SK-N-SH treated with all-trans-retinoic acid at 6 μM for 48 hours (cell line): ENCODE results near the gene HAAO.

Experiments used
- ATAC-seq: fragments of 200-7000 bp; cut with Tn5 transposase; 3 replicates; pipeline ENCODE4 v1.9.1; 2020; ENCODE audit warnings: mild to moderate bottlenecking, moderate library complexity
- ARNTL ChIP-seq: fragments of 450-650 bp; formaldehyde crosslinking; IDR thresholded peaks from 2 replicates; pipeline ENCODE4 v1.5.0; 2020; ENCODE audit warnings: low read depth, mild to moderate bottlenecking, moderate library complexity, borderline replicate concordance
- BACH2 ChIP-seq: fragments of 250-450 bp; sonication (Bioruptor Pico); IDR thresholded peaks from 2 replicates; pipeline ENCODE4 v1.9.0; 2021; ENCODE audit warnings: mild to moderate bottlenecking, borderline replicate concordance
- CSDC2 ChIP-seq: fragments of 250-450 bp; sonication (Bioruptor Pico); IDR thresholded peaks from 2 replicates; pipeline ENCODE4 v1.5.0; 2020; ENCODE audit warnings: mild to moderate bottlenecking, moderate library complexity
- ESRRG ChIP-seq: fragments of 250-450 bp; sonication (Bioruptor Pico); IDR thresholded peaks from 2 replicates; pipeline ENCODE4 v1.6.1; 2021; ENCODE audit warnings: mild to moderate bottlenecking
- ISL1 ChIP-seq: fragments of 250-450 bp; sonication (Bioruptor Pico); IDR thresholded peaks from 2 replicates; pipeline ENCODE4 v2.1.2; 2022; ENCODE audit warnings: mild to moderate bottlenecking, moderate library complexity
- OSR1 ChIP-seq: fragments of 250-450 bp; sonication (Bioruptor Pico); IDR thresholded peaks from 2 replicates; pipeline ENCODE4 v1.8.0; 2022; ENCODE audit warnings: moderate library complexity, mild to moderate bottlenecking, inconsistent platforms
- PPARA ChIP-seq: fragments of 250-450 bp; sonication (Bioruptor Pico); IDR thresholded peaks from 2 replicates; pipeline ENCODE4 v1.5.0; 2020; ENCODE audit warnings: mild to moderate bottlenecking, borderline replicate concordance
- SNAI2 ChIP-seq: fragments of 250-450 bp; sonication (Bioruptor Pico); IDR thresholded peaks from 2 replicates; pipeline ENCODE4 v1.5.0; 2020; ENCODE audit warnings: mild to moderate bottlenecking, moderate library complexity
- TCF4 ChIP-seq: fragments of 250-450 bp; sonication (Bioruptor Pico); IDR thresholded peaks from 2 replicates; pipeline ENCODE4 v1.8.0; 2021; ENCODE audit warnings: mild to moderate bottlenecking, moderate library complexity, borderline replicate concordance
- ZFP3 ChIP-seq: fragments of 250-450 bp; sonication (Bioruptor Pico); IDR thresholded peaks from 2 replicates; pipeline ENCODE4 v1.5.0; 2020; ENCODE audit warnings: mild to moderate bottlenecking, moderate library complexity
- ZNF565 ChIP-seq: fragments of 450-650 bp; formaldehyde crosslinking; conservative IDR thresholded peaks from 2 replicates; pipeline ENCODE4 v1.5.0; 2020; ENCODE audit warnings: low read depth, mild to moderate bottlenecking, moderate library complexity
- ZNF70 ChIP-seq: fragments of 450-650 bp; formaldehyde crosslinking; IDR thresholded peaks from 2 replicates; pipeline ENCODE4 v1.5.0; 2020; ENCODE audit warnings: mild to moderate bottlenecking, moderate library complexity
- ZNF8 ChIP-seq: fragments of 450-650 bp; formaldehyde crosslinking; IDR thresholded peaks from 2 replicates; pipeline ENCODE4 v1.5.0; 2020; ENCODE audit warnings: mild to moderate bottlenecking, moderate library complexity
- TF ChIP-seq, protein P1 (sequence below): fragments of 250-450 bp; sonication (Bioruptor Pico); IDR thresholded peaks from 2 replicates; pipeline ENCODE4 v1.5.0; 2020; ENCODE audit warnings: mild to moderate bottlenecking, moderate library complexity
- TF ChIP-seq, protein P2 (sequence below): fragments of 250-450 bp; sonication (Bioruptor Pico); IDR thresholded peaks from 2 replicates; pipeline ENCODE4 v1.8.0; 2021; ENCODE audit warnings: low read depth, mild to moderate bottlenecking, moderate library complexity, borderline replicate concordance
- TF ChIP-seq, protein P3 (sequence below): fragments of 250-450 bp; sonication (Bioruptor Pico); IDR thresholded peaks from 2 replicates; pipeline ENCODE4 v1.5.1; 2020; ENCODE audit warnings: low read depth, mild to moderate bottlenecking, moderate library complexity
- TF ChIP-seq, protein P4 (sequence below): fragments of 250-450 bp; sonication (Bioruptor Pico); IDR thresholded peaks from 2 replicates; pipeline ENCODE4 v1.5.1; 2021; ENCODE audit warnings: mild to moderate bottlenecking, moderate library complexity

The HAAO gene

DNA sequence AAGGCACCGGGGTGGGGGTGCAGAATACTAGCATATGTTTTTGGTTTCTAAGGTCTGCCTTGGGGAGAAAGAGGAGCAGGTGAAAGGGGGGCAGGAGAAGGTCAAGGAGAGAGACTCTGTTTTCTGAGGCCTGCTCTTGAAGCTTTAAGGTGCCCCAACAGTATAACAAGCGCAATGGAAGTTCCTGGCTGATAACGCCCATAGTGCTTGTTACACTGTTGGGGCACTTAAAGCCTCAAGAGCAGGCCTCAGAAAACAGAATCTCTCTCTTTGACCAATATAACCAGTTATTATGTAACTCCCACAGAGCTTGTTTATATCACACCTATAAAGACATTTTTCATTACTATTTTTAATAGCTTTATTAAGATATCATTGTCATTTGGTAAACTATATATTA, 45.0 kb downstream of the HAAO start (continued):
- TF ChIP-seq, protein P1, sequence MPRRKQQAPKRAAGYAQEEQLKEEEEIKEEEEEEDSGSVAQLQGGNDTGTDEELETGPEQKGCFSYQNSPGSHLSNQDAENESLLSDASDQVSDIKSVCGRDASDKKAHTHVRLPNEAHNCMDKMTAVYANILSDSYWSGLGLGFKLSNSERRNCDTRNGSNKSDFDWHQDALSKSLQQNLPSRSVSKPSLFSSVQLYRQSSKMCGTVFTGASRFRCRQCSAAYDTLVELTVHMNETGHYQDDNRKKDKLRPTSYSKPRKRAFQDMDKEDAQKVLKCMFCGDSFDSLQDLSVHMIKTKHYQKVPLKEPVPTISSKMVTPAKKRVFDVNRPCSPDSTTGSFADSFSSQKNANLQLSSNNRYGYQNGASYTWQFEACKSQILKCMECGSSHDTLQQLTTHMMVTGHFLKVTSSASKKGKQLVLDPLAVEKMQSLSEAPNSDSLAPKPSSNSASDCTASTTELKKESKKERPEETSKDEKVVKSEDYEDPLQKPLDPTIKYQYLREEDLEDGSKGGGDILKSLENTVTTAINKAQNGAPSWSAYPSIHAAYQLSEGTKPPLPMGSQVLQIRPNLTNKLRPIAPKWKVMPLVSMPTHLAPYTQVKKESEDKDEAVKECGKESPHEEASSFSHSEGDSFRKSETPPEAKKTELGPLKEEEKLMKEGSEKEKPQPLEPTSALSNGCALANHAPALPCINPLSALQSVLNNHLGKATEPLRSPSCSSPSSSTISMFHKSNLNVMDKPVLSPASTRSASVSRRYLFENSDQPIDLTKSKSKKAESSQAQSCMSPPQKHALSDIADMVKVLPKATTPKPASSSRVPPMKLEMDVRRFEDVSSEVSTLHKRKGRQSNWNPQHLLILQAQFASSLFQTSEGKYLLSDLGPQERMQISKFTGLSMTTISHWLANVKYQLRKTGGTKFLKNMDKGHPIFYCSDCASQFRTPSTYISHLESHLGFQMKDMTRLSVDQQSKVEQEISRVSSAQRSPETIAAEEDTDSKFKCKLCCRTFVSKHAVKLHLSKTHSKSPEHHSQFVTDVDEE, result no peak
- TF ChIP-seq TCF4 (CRISPR knock-in tag) (no peak), CSDC2 (CRISPR knock-in tag) (no peak), ARNTL (CRISPR knock-in tag) (no peak)

DNA sequence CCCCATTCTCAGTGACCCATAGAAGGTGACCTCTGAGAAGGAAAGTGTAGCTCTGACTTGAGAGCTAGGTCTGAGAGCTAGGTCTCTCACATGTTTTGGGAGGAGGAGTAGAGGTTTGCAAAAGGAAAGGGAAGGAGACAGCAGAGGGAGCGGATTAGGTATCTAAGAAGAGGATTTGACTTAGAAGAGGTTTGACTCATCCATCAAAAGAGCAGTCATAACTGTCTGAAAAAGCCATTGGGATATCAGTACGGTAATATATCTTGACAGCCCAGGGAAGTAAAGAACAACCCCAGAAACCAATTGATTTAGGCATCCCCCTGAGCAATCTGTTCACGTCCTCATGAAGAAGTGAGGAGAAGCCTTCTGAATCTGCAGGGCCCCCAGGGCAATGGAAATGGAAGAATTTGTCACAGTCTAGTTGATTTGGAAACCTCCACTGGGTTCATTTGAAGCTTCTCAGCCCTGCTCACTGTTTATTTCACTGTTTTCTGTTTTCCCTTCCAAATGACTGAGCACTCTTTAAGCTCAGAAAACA, 47.8 kb downstream of the HAAO start:
- TF ChIP-seq ZNF565 (CRISPR knock-in tag) (no peak), ESRRG (CRISPR knock-in tag) (no peak), ISL1 (no peak), CSDC2 (CRISPR knock-in tag) (no peak), TCF4 (CRISPR knock-in tag) (no peak), ZNF8 (CRISPR knock-in tag) (no peak), ARNTL (CRISPR knock-in tag) (no peak), PPARA (CRISPR knock-in tag) (no peak), ZFP3 (CRISPR knock-in tag) (no peak)
- TF ChIP-seq, protein P2, sequence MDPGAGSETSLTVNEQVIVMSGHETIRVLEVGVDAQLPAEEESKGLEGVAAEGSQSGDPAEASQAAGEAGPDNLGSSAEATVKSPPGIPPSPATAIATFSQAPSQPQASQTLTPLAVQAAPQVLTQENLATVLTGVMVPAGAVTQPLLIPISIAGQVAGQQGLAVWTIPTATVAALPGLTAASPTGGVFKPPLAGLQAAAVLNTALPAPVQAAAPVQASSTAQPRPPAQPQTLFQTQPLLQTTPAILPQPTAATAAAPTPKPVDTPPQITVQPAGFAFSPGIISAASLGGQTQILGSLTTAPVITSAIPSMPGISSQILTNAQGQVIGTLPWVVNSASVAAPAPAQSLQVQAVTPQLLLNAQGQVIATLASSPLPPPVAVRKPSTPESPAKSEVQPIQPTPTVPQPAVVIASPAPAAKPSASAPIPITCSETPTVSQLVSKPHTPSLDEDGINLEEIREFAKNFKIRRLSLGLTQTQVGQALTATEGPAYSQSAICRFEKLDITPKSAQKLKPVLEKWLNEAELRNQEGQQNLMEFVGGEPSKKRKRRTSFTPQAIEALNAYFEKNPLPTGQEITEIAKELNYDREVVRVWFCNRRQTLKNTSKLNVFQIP (CRISPR knock-in tag), result no peak
- TF ChIP-seq, protein P3, sequence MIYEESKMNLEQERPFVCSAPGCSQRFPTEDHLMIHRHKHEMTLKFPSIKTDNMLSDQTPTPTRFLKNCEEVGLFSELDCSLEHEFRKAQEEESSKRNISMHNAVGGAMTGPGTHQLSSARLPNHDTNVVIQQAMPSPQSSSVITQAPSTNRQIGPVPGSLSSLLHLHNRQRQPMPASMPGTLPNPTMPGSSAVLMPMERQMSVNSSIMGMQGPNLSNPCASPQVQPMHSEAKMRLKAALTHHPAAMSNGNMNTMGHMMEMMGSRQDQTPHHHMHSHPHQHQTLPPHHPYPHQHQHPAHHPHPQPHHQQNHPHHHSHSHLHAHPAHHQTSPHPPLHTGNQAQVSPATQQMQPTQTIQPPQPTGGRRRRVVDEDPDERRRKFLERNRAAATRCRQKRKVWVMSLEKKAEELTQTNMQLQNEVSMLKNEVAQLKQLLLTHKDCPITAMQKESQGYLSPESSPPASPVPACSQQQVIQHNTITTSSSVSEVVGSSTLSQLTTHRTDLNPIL (CRISPR knock-in tag), result no peak

DNA sequence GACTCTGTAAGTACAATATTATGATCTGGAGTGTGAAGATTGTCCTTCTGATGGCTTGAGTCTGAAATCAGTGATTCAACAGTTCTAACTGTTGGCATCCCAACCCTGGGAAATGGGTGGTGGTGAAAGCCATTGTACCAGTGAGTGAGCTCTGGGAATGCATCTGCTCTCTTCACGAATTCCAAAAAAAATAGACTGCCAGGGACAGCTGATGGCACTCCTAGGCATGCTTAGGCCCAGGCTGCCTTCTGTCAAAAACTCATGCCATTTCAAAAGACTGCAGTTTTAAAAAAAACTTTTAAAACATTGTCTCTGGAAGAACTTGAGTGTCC, 48.8 kb downstream of the HAAO start:
- ATAC-seq, result no peak
- no peak for TF ChIP-seq BACH2
- TF ChIP-seq, protein P1, result no peak
- no peak for TF ChIP-seq SNAI2 (CRISPR knock-in tag)
- TF ChIP-seq ZNF70, result no peak
- TF ChIP-seq OSR1 (CRISPR knock-in tag), result no peak
- TF ChIP-seq, protein P4, sequence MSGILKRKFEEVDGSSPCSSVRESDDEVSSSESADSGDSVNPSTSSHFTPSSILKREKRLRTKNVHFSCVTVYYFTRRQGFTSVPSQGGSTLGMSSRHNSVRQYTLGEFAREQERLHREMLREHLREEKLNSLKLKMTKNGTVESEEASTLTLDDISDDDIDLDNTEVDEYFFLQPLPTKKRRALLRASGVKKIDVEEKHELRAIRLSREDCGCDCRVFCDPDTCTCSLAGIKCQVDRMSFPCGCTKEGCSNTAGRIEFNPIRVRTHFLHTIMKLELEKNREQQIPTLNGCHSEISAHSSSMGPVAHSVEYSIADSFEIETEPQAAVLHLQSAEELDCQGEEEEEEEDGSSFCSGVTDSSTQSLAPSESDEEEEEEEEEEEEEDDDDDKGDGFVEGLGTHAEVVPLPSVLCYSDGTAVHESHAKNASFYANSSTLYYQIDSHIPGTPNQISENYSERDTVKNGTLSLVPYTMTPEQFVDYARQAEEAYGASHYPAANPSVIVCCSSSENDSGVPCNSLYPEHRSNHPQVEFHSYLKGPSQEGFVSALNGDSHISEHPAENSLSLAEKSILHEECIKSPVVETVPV (CRISPR knock-in tag), result no peak
- TF ChIP-seq, protein P2 (CRISPR knock-in tag), result no peak

More for the DNA sequence above, 47.8 kb downstream of the HAAO start:
- no peak for ATAC-seq
